H1 (cell line): ENCODE measurements around the gene NT5DC3.

Source experiments
- CHD2 ChIP-seq: IDR thresholded peaks from 2 replicates; pipeline ENCODE4 v1.6.1; 2012; ENCODE audit warnings: low read length, improper control_type of control experiment
- CREB1 ChIP-seq: IDR thresholded peaks from 2 replicates; pipeline ENCODE4 v1.6.1; 2012; ENCODE audit warnings: inconsistent platforms
- EP300 ChIP-seq, 2 experiments: IDR thresholded peaks; 1 replicate in 1 of 2; 2 replicates in 1 of 2; pipeline ENCODE4 v1.6.1; 2011 to 2012; ENCODE audit warnings: low read depth in 2 of 2, low read length in 2 of 2, mild to moderate bottlenecking in 2 of 2, borderline replicate concordance in 1 of 2, inconsistent platforms in 1 of 2, moderate library complexity in 1 of 2
- EZH2 ChIP-seq: fragments of 200-600 bp; sonication (generic); IDR thresholded peaks from 2 replicates; pipeline ENCODE4 v1.7.1; 2012; ENCODE audit warnings: low read depth, mild to moderate bottlenecking, moderate library complexity, low read length, inconsistent platforms; ENCODE audit not compliant: severe bottlenecking
- HDAC2 ChIP-seq, 2 experiments: fragments of 300-600 bp in 1 of 2; sonication (generic) in 1 of 2; IDR thresholded peaks; 2 replicates each; pipeline ENCODE4 v1.6.1; 2011 to 2012; ENCODE audit warnings: low read depth in 2 of 2, low read length in 2 of 2, mild to moderate bottlenecking in 2 of 2, moderate library complexity in 2 of 2, borderline replicate concordance in 1 of 2, inconsistent platforms in 1 of 2
- KDM5A ChIP-seq: fragments of 200-600 bp; IDR thresholded peaks from 2 replicates; pipeline ENCODE4 v1.7.1; 2012; ENCODE audit warnings: mild to moderate bottlenecking, low read length, inconsistent platforms, mixed read lengths
- POLR2A ChIP-seq, 2 experiments: IDR thresholded peaks; 1 replicate in 1 of 2; 2 replicates in 1 of 2; pipeline ENCODE4 v1.6.1; 2011; ENCODE audit warnings: low read depth in 2 of 2, low read length in 2 of 2, mild to moderate bottlenecking in 2 of 2; ENCODE audit errors: control extremely low read depth in 1 of 2
- TCF12 ChIP-seq: IDR thresholded peaks from 2 replicates; pipeline ENCODE4 v1.6.1; 2011; ENCODE audit warnings: low read depth, mild to moderate bottlenecking, low read length
- TEAD4 ChIP-seq: IDR thresholded peaks from 2 replicates; pipeline ENCODE4 v1.6.1; 2012; ENCODE audit warnings: low read depth, low read length, inconsistent platforms, mixed read lengths
- TF ChIP-seq, protein P1 (sequence below), 3 experiments: IDR thresholded peaks; 1 replicate in 2 of 3; 2 replicates in 1 of 3; pipeline versions ENCODE4 v1.5.1 to v1.6.1; 2011; ENCODE audit warnings: low read length in 3 of 3, mild to moderate bottlenecking in 3 of 3, inconsistent platforms in 2 of 3, low read depth in 1 of 3, moderate library complexity in 1 of 3; ENCODE audit not compliant: insufficient read depth in 1 of 3; ENCODE audit errors: control extremely low read depth in 1 of 3

DNA sequence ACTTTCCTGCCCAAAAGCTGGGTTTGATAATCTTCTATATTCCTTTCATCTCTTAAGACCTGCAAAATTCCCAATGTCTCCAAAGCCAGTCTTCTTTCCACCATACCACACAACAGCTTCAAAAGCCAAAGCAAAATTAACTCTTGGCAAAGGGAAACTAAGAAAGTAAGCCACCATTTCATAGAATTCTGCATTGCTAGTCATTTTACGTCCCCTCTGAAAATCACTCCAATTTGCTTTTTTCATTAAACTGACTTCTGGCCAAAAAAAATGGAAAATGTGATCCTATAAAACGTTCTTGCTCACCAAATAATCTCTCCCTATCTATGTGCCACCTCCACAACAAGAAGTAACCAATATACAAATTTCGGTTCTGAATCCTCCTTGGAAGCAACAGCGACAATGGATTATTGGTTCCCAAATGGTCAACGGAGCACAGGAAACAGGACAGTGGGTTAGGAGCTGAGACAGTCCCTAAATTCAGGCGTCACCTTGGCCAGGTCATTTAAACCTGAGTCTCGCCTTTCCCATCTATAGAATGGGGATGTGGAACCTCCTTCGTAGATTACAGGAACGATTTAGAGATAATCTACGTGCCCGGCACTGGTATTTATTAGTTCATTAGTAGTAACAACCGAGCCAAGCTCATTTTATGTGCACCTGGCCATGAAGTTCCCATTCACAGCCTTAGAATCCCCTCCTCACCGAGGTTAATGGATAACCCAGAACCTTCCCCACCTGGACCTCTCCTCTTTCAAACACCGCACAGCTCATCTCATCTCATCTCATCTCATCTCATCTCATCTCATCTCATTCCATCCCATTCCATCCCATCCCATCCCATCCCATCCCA lies 1.2 kb downstream of the NT5DC3 start:
- no peak for TF ChIP-seq EZH2
- TF ChIP-seq, protein P1, sequence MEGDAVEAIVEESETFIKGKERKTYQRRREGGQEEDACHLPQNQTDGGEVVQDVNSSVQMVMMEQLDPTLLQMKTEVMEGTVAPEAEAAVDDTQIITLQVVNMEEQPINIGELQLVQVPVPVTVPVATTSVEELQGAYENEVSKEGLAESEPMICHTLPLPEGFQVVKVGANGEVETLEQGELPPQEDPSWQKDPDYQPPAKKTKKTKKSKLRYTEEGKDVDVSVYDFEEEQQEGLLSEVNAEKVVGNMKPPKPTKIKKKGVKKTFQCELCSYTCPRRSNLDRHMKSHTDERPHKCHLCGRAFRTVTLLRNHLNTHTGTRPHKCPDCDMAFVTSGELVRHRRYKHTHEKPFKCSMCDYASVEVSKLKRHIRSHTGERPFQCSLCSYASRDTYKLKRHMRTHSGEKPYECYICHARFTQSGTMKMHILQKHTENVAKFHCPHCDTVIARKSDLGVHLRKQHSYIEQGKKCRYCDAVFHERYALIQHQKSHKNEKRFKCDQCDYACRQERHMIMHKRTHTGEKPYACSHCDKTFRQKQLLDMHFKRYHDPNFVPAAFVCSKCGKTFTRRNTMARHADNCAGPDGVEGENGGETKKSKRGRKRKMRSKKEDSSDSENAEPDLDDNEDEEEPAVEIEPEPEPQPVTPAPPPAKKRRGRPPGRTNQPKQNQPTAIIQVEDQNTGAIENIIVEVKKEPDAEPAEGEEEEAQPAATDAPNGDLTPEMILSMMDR (IDR thresholded peaks at IDR 0.05; ENCODE audit: control extremely low read depth in 1 of 3, insufficient read depth in 1 of 3, low read depth in 1 of 3, low read length in 3 of 3), result no peak
- no peak for TF ChIP-seq KDM5A
- no peak for TF ChIP-seq CREB1
- no peak for TF ChIP-seq EP300 (IDR thresholded peaks at IDR 0.05; ENCODE audit: borderline replicate concordance in 1 of 2, low read depth in 2 of 2, low read length in 2 of 2)
- no peak for TF ChIP-seq POLR2A (IDR thresholded peaks at IDR 0.05; ENCODE audit: control extremely low read depth in 1 of 2, low read depth in 2 of 2, low read length in 2 of 2)
- no peak for TF ChIP-seq CHD2
- 0 out of 4 replicates have a peak, but pooled peaks of 1 of the 2 experiments have one; percentile 28 for TF ChIP-seq HDAC2 (IDR thresholded peaks at IDR 0.05; ENCODE audit: borderline replicate concordance in 1 of 2, low read depth in 2 of 2, low read length in 2 of 2)
- TF ChIP-seq TEAD4, result no peak
- TF ChIP-seq TCF12, result no peak
